ENCODE data around the gene CST9L. TPM values are rescaled to one million over a fixed set of nuclear protein-coding genes. Genes with fewer than 3 reads are reported as not detected.
A peak's percentile ranks its signal among the peaks of the same experiment; 100 is the strongest.

CST9L gene
- total and polyA plus RNA-seq, 2 experiments from 2014 or later: not detected

DNA sequence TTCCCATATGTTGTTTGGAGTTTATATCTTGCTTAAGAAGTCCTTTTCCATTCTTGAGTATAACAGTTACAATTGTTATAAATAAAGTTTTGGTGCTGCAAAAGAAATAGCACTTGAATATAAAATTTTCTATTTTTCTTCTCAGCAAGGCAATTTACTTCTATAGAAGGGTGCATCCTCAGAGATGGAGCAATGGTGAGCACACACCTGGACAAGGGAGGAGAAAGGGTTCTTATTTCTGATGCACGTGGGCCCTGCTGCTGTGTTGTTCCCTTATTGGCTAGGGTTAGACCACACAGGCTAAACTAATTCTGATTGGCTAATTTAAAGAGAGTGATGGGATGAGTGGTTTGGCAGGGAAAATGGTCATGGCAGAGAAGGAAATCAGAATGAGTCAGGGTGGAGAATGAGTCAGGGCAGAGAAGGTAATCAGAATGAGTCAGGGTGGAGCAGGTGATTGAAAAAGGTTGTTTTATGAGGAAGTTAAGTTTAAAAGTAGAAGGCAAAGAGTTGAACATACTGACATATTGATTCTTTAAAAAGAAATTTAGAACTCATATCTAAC, 39.3 kb downstream of the CST9L start:
- no peak overlapping the region for H2AFZ ChIP-seq
- no peak overlapping the region for H3K4me2 ChIP-seq
- no peak for TF ChIP-seq EZH2 (IDR thresholded peaks at IDR 0.05; ENCODE audit: borderline replicate concordance)
- TF ChIP-seq EZH2phosphoT487 (IDR thresholded peaks at IDR 0.05; ENCODE audit: low read depth, severe bottlenecking, unreplicated experiment): no peak
- TF ChIP-seq, protein P1, sequence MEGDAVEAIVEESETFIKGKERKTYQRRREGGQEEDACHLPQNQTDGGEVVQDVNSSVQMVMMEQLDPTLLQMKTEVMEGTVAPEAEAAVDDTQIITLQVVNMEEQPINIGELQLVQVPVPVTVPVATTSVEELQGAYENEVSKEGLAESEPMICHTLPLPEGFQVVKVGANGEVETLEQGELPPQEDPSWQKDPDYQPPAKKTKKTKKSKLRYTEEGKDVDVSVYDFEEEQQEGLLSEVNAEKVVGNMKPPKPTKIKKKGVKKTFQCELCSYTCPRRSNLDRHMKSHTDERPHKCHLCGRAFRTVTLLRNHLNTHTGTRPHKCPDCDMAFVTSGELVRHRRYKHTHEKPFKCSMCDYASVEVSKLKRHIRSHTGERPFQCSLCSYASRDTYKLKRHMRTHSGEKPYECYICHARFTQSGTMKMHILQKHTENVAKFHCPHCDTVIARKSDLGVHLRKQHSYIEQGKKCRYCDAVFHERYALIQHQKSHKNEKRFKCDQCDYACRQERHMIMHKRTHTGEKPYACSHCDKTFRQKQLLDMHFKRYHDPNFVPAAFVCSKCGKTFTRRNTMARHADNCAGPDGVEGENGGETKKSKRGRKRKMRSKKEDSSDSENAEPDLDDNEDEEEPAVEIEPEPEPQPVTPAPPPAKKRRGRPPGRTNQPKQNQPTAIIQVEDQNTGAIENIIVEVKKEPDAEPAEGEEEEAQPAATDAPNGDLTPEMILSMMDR (IDR thresholded peaks at IDR 0.05; ENCODE audit: poor library complexity): no peak
- H3K4me3 ChIP-seq: no peak overlapping the region
- 31% methylated on average over 1 of the region's 1 CpG for WGBS (ENCODE audit: low lambda C conversion rate, missing lambda C conversion rate)
- peak overlapping the region; percentile 90 for H3K27ac ChIP-seq
- H3K9me3 ChIP-seq (ENCODE audit: low read depth): no peaks in the 10 kb centered on the region
- peak; percentile 46 for DNase-seq (ENCODE audit: low spot score)
- no peaks in the 10 kb centered on the region for H3K36me3 ChIP-seq (replicated peaks; ENCODE audit: insufficient read depth, low read depth)
- no peaks in the 10 kb centered on the region for H3K9me2 ChIP-seq (replicated peaks; ENCODE audit: insufficient read depth)
- H3K79me2 ChIP-seq: no peaks in the 10 kb centered on the region
- H3K4me1 ChIP-seq (ENCODE audit: insufficient read depth): no peaks in the 10 kb centered on the region
- H3K27me3 ChIP-seq: no peaks in the 10 kb centered on the region
- H4K20me1 ChIP-seq (ENCODE audit: insufficient read depth, poor library complexity, severe bottlenecking): no peaks in the 10 kb centered on the region

DNA sequence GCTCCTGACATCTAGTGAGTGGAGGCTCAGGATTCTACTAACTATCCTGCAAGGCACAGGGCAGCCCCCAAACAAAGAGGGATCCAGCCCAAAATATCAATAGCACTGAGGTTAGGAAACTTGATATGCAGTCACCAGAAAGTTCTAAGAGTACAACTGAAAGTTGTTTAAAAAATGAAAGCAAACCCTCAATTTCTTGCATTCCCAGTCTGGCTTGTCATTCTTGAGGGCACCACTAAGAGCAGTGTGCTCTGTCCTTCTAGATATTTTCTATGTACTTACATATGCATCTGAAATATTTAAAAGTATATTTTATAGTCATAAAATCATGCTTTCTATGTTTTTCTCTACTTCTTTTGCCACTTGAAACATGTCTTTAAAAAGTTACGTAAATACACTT, 41.4 kb downstream of the CST9L start:
- H3K4me3 ChIP-seq: no peak overlapping the region
- H3K27ac ChIP-seq: no peak overlapping the region
- no peaks in the 10 kb centered on the region for H3K9me3 ChIP-seq (ENCODE audit: low read depth)
- DNase-seq (ENCODE audit: low spot score): no peak
- no peaks in the 10 kb centered on the region for H4K20me1 ChIP-seq (ENCODE audit: insufficient read depth, poor library complexity, severe bottlenecking)
- H3K4me2 ChIP-seq: no peak overlapping the region
- H3K9me2 ChIP-seq (replicated peaks; ENCODE audit: insufficient read depth): no peaks in the 10 kb centered on the region
- TF ChIP-seq, protein P1 (IDR thresholded peaks at IDR 0.05; ENCODE audit: poor library complexity): peak; percentile 8
- TF ChIP-seq EZH2 (IDR thresholded peaks at IDR 0.05; ENCODE audit: borderline replicate concordance): no peak
- H3K4me1 ChIP-seq (ENCODE audit: insufficient read depth): no peaks in the 10 kb centered on the region
- H3K27me3 ChIP-seq: no peaks in the 10 kb centered on the region
- WGBS (ENCODE audit: low lambda C conversion rate, missing lambda C conversion rate): 100% methylated on average over 1 of the region's 1 CpG
- H3K79me2 ChIP-seq: no peaks in the 10 kb centered on the region
- H3K36me3 ChIP-seq (replicated peaks; ENCODE audit: insufficient read depth, low read depth): no peaks in the 10 kb centered on the region
- H2AFZ ChIP-seq: no peak overlapping the region

DNA sequence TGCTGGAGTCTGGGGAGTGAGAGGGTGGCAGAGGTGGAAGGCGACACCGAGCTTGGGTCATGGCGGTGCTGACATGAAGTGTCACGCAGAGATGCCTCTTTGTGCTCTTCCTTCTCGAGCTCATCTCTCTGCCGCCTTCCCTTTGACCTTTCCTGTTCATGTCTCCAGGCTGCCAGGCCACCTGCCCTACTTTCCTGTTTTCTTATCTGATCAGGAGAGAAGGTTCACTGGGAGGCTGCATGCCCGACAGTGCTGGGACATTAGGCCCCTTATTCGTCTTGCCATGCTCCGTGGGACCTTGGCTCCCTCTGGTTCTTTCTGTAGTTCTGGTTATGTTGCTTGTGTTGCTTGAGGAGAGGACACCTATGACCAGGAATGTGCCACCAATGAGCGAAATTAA, 44.1 kb downstream of the CST9L start:
- Histone ChIP-seq H3K4me2 (no peak overlapping the region), H3K9me2 (replicated peaks; ENCODE audit: insufficient read depth) (no peaks in the 10 kb centered on the region), H4K20me1 (ENCODE audit: insufficient read depth, poor library complexity, severe bottlenecking) (no peaks in the 10 kb centered on the region), H3K79me2 (no peaks in the 10 kb centered on the region), H3K36me3 (replicated peaks; ENCODE audit: insufficient read depth, low read depth) (no peaks in the 10 kb centered on the region), H2AFZ (no peak overlapping the region), H3K4me1 (ENCODE audit: insufficient read depth) (peaks cover 4% of the 10 kb centered on the region), H3K9me3 (ENCODE audit: low read depth) (no peaks in the 10 kb centered on the region), H3K4me3 (no peak overlapping the region), H3K27ac (no peak overlapping the region), H3K27me3 (no peaks in the 10 kb centered on the region)
- no peak for DNase-seq (ENCODE audit: low spot score)
- WGBS (ENCODE audit: low lambda C conversion rate, missing lambda C conversion rate): 81% methylated on average over 10 of the region's 10 CpGs
- TF ChIP-seq, protein P1 (IDR thresholded peaks at IDR 0.05; ENCODE audit: poor library complexity): no peak
- no peak for TF ChIP-seq EZH2 (IDR thresholded peaks at IDR 0.05; ENCODE audit: borderline replicate concordance)
- no peak for TF ChIP-seq EZH2phosphoT487 (IDR thresholded peaks at IDR 0.05; ENCODE audit: low read depth, severe bottlenecking, unreplicated experiment)

DNA sequence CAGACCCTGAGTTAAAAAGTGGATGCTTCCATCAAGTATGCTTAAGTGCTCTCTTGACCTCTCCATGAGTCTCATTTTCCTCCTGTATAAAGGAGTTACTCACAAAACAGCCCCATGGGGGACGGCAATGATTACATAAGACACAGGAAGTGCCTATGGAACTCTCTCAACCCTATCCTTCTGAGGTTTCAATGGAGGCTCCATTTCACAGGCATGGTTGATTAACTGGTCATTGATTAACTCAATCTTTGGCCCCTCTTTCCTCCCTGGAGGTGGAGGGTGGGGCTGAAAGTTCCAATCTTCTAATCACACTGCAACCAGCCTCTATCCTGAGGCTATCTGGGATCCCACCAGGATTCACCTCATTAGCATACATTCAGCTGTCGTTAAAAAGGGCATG, 48.1 kb downstream of the CST9L start:
- Histone ChIP-seq H3K4me1 (ENCODE audit: insufficient read depth) (peaks cover 4% of the 10 kb centered on the region), H3K36me3 (replicated peaks; ENCODE audit: insufficient read depth, low read depth) (no peaks in the 10 kb centered on the region), H3K4me3 (no peak overlapping the region), H2AFZ (no peak overlapping the region), H4K20me1 (ENCODE audit: insufficient read depth, poor library complexity, severe bottlenecking) (no peaks in the 10 kb centered on the region), H3K27ac (no peak overlapping the region), H3K27me3 (no peaks in the 10 kb centered on the region), H3K9me3 (ENCODE audit: low read depth) (no peaks in the 10 kb centered on the region), H3K79me2 (no peaks in the 10 kb centered on the region), H3K4me2 (no peak overlapping the region), H3K9me2 (replicated peaks; ENCODE audit: insufficient read depth) (no peaks in the 10 kb centered on the region)
- 58% methylated on average over 2 of the region's 2 CpGs for WGBS (ENCODE audit: low lambda C conversion rate, missing lambda C conversion rate)
- TF ChIP-seq EZH2phosphoT487 (IDR thresholded peaks at IDR 0.05; ENCODE audit: low read depth, severe bottlenecking, unreplicated experiment): no peak
- TF ChIP-seq EZH2 (IDR thresholded peaks at IDR 0.05; ENCODE audit: borderline replicate concordance): no peak
- TF ChIP-seq, protein P1 (IDR thresholded peaks at IDR 0.05; ENCODE audit: poor library complexity): no peak
- DNase-seq (ENCODE audit: low spot score): no peak

Data from hepatocyte (in vitro differentiated cells).